DOHH2 (cell line): ENCODE results near the gene ARHGDIB.

Experiments used
- H3F3A ChIP-seq: fragments of 200-600 bp; sonication (generic), shearing (Covaris generic); 2 replicates; pipeline ENCODE4 v1.6.0; 2016; ENCODE audit warnings: antibody characterized with exemption, mild to moderate bottlenecking; ENCODE audit not compliant: control insufficient read depth, insufficient read depth
- H3K27ac ChIP-seq: fragments of 200-600 bp; sonication (generic); 2 replicates; pipeline ENCODE4 v1.5.1; 2014; ENCODE audit warnings: low read depth, mild to moderate bottlenecking, low read length, moderate library complexity
- H3K27me3 ChIP-seq: fragments of 200-600 bp; sonication (generic); 2 replicates; pipeline ENCODE4 v1.6.1; 2014; ENCODE audit warnings: mild to moderate bottlenecking, low read length, mixed read lengths; ENCODE audit not compliant: control insufficient read depth
- H3K36me3 ChIP-seq: fragments of 200-600 bp; sonication (generic); 2 replicates; pipeline ENCODE4 v1.6.1; 2014; ENCODE audit warnings: mild to moderate bottlenecking, low read length, moderate library complexity, mixed read lengths; ENCODE audit not compliant: control insufficient read depth
- H3K4me1 ChIP-seq: fragments of 200-600 bp; sonication (generic); 2 replicates; pipeline ENCODE4 v1.6.1; 2014; ENCODE audit warnings: mild to moderate bottlenecking, low read length, mixed read lengths; ENCODE audit not compliant: control insufficient read depth
- H3K4me2 ChIP-seq: fragments of 200-600 bp; sonication (generic); 2 replicates; pipeline ENCODE4 v1.6.0; 2014; ENCODE audit warnings: mild to moderate bottlenecking, low read length, moderate library complexity
- H3K4me3 ChIP-seq: fragments of 200-600 bp; sonication (generic); 2 replicates; pipeline ENCODE4 v1.5.1; 2014; ENCODE audit warnings: mild to moderate bottlenecking, low read length, mixed read lengths
- H3K79me2 ChIP-seq: fragments of 200-600 bp; sonication (generic); 2 replicates; pipeline ENCODE4 v1.6.1; 2014; ENCODE audit warnings: mild to moderate bottlenecking, low read length, mixed read lengths; ENCODE audit not compliant: control insufficient read depth
- H3K9me2 ChIP-seq: fragments of 200-600 bp; sonication (generic); replicated peaks from 2 replicates; pipeline ENCODE4 v1.6.1; 2014; ENCODE audit warnings: mild to moderate bottlenecking, low read length, mixed read lengths; ENCODE audit not compliant: control insufficient read depth
- H3K9me3 ChIP-seq: fragments of 200-600 bp; sonication (generic); 2 replicates; pipeline ENCODE4 v1.6.1; 2014; ENCODE audit warnings: antibody characterized with exemption, low read length, mixed read lengths; ENCODE audit not compliant: control insufficient read depth, insufficient read depth
- H4K20me1 ChIP-seq: fragments of 200-600 bp; sonication (generic); 2 replicates; pipeline ENCODE4 v1.6.0; 2014; ENCODE audit warnings: low read depth, mild to moderate bottlenecking, antibody characterized with exemption, low read length, moderate library complexity; ENCODE audit not compliant: control insufficient read depth, insufficient read depth
- CTCF ChIP-seq: fragments of 200-600 bp; sonication (generic); IDR thresholded peaks from one replicate; pipeline ENCODE4 v1.5.1; 2014; ENCODE audit warnings: antibody characterized with exemption, mild to moderate bottlenecking, low read depth, low read length; ENCODE audit not compliant: poor library complexity, severe bottlenecking
- EZH2phosphoT487 ChIP-seq: fragments of 200-600 bp; sonication (generic); IDR thresholded peaks from 2 replicates; pipeline ENCODE4 v1.6.1; 2017; ENCODE audit warnings: borderline replicate concordance, mild to moderate bottlenecking, antibody characterized with exemption, low read length, moderate library complexity, mixed read lengths

Gene ARHGDIB

GRCh38 chr12:14956905-14957304 lies 4.5 kb downstream of the ARHGDIB start:
- peaks cover 93% of the 10 kb centered on the region for H3K36me3 ChIP-seq
- H3K9me3 ChIP-seq: no peaks in the 10 kb centered on the region
- no peaks in the 10 kb centered on the region for H3K27me3 ChIP-seq
- H3K4me2 ChIP-seq: peak overlapping the region; percentile 98
- H3K27ac ChIP-seq: peak overlapping the region; percentile 98
- peaks cover 96% of the 10 kb centered on the region for H3K79me2 ChIP-seq
- no peaks in the 10 kb centered on the region for H3K9me2 ChIP-seq
- peak overlapping the region; percentile 90 for H3K4me3 ChIP-seq
- peaks cover 7% of the 10 kb centered on the region; the same call in 1 of the 2 replicates for H4K20me1 ChIP-seq
- H3K4me1 ChIP-seq: peaks cover 85% of the 10 kb centered on the region
- no peak for TF ChIP-seq CTCF
- no peak for TF ChIP-seq EZH2phosphoT487
- peaks cover 75% of the 10 kb centered on the region for H3F3A ChIP-seq

- H3K4me2 ChIP-seq: peak overlapping the region; percentile 98
Observed at GRCh38 chr12:14956024-14956891, 5.1 kb downstream of the ARHGDIB start.

GRCh38 chr12:14954269-14954668 lies 7.1 kb downstream of the ARHGDIB start:
- no peak for TF ChIP-seq EZH2phosphoT487
- TF ChIP-seq CTCF: no peak
- H3K79me2 ChIP-seq: peaks cover 100% of the 10 kb centered on the region
- H3K27ac ChIP-seq: peak overlapping the region; percentile 94
- no peaks in the 10 kb centered on the region for H3K27me3 ChIP-seq
- H3K4me1 ChIP-seq: peaks cover 100% of the 10 kb centered on the region
- no peaks in the 10 kb centered on the region for H3K9me2 ChIP-seq
- no peaks in the 10 kb centered on the region for H3K9me3 ChIP-seq
- peak overlapping the region; percentile 98 for H3K4me2 ChIP-seq
- H3K36me3 ChIP-seq: peaks cover 97% of the 10 kb centered on the region
- H4K20me1 ChIP-seq: peaks cover 7% of the 10 kb centered on the region; the same call in 1 of the 2 replicates
- peaks cover 82% of the 10 kb centered on the region for H3F3A ChIP-seq
- peak overlapping the region; percentile 60 for H3K4me3 ChIP-seq

More at GRCh38 chr12:14956024-14956891, 5.1 kb downstream of the ARHGDIB start:
- H3K9me3 ChIP-seq: no peaks in the 10 kb centered on the region
- H3K4me1 ChIP-seq: peaks cover 87% of the 10 kb centered on the region
- peaks cover 97% of the 10 kb centered on the region for H3K36me3 ChIP-seq
- H3F3A ChIP-seq: peaks cover 75% of the 10 kb centered on the region
- peaks cover 7% of the 10 kb centered on the region; the same call in 1 of the 2 replicates for H4K20me1 ChIP-seq
- peaks cover 100% of the 10 kb centered on the region for H3K79me2 ChIP-seq
- no peaks in the 10 kb centered on the region for H3K27me3 ChIP-seq
- TF ChIP-seq CTCF (no peak), EZH2phosphoT487 (no peak)
- peak overlapping the region; percentile 90 for H3K4me3 ChIP-seq
- peak overlapping the region; percentile 98 for H3K27ac ChIP-seq
- no peaks in the 10 kb centered on the region for H3K9me2 ChIP-seq
